ENCODE measurements around the gene JPT2. TPM values are rescaled to one million over a fixed set of nuclear protein-coding genes. Genes with fewer than 3 reads are reported as not detected.

JPT2 gene
- total RNA-seq, 1 donor from 2014 or later = 53.1 TPM

- H3K4me1 ChIP-seq = no peaks in the 10 kb centered on the region
- intact Hi-C loops (cut with DNase I) = no loop called here
- ATAC-seq = no peak
- peaks cover 85% of the 10 kb centered on the region for H3K36me3 ChIP-seq
- H3K27me3 ChIP-seq (ENCODE audit: low read depth) = no peaks in the 10 kb centered on the region
- no peak overlapping the region for H3K4me3 ChIP-seq
- no peaks in the 10 kb centered on the region for H3K9me3 ChIP-seq
- H3K27ac ChIP-seq = no peak overlapping the region
- no peak for DNase-seq
- no peak for TF ChIP-seq CTCF (IDR thresholded peaks at IDR 0.05)
These were observed 13.2 kb downstream of the JPT2 start for GRCh38 chr16:1691276-1691675.

DNA sequence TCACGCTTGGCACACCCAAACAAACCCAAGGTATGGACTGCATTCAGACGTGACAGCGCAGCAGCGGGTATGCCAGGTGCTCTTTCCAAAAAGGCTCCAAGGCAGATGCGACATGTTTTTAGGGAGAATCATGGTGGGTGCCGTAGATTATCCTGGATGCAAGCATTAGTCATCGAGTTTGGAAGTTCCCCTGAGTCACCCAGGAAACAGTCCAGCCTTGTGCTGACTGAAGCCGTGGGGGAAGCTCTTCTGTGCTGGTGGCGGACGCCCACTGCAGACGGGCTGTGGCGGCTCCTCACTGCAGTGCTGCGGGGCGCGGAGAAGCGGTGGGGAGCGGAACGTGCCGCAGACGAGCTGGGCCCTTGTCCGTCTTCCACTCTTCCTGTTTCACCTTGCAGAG, 13.9 kb downstream of the JPT2 start:
- DNase-seq = no peak

DNA sequence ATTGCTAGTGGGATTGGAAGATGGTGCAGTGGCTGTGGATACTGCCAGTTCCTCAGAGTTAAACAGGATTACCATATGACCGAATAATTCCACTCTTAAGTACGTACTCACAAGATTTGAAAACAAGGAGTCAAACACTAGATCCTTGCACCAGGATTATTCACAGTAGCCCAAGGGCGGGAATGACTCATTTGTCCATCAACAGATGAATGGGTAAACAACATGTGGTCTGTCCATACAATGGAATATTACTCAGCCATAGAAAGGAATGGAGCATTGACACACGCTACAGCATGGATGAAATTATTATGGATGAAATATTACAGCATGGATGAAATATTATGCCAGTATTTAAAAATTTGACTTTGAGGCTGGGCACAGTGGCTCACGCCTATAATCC, 18.8 kb downstream of the JPT2 start:
- H3K27ac ChIP-seq = no peak overlapping the region
- no peak for TF ChIP-seq CTCF (IDR thresholded peaks at IDR 0.05)
- intact Hi-C loops (cut with DNase I) = no loop called here
- peaks cover 94% of the 10 kb centered on the region for H3K36me3 ChIP-seq
- H3K4me3 ChIP-seq = no peak overlapping the region
- no peaks in the 10 kb centered on the region for H3K4me1 ChIP-seq
- ATAC-seq (no peak), DNase-seq (no peak)
- no peaks in the 10 kb centered on the region for H3K27me3 ChIP-seq (ENCODE audit: low read depth)
- no peaks in the 10 kb centered on the region for H3K9me3 ChIP-seq

More for the DNA sequence above, 13.9 kb downstream of the JPT2 start:
- Histone ChIP-seq H3K4me3 (no peak overlapping the region), H3K27ac (no peak overlapping the region), H3K9me3 (no peaks in the 10 kb centered on the region), H3K27me3 (ENCODE audit: low read depth) (no peaks in the 10 kb centered on the region), H3K4me1 (no peaks in the 10 kb centered on the region), H3K36me3 (peaks cover 83% of the 10 kb centered on the region)
- no peak for ATAC-seq
- no peak for TF ChIP-seq CTCF (IDR thresholded peaks at IDR 0.05)
- intact Hi-C loops (cut with DNase I) = no loop called here

DNA sequence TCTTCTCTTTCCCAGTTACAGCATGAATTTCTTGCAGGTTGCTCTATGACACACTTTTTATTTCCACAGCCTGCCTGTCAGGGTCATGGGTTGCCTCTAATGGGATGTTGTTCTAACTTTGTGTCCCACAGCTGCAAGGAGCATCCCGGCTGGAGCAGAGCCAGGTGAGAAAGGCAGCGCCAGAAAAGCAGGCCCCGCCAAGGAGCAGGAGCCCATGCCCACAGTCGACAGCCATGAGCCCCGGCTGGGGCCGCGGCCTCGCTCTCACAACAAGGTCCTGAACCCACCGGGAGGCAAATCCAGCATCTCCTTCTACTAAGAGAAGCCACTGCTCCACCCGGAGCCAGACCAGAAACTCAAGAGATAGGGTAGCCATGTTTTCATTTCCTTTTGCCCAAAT, 20.6 kb downstream of the JPT2 start:
- Histone ChIP-seq H3K4me1 (no peaks in the 10 kb centered on the region), H3K36me3 (peaks cover 85% of the 10 kb centered on the region), H3K4me3 (no peak overlapping the region), H3K27ac (no peak overlapping the region), H3K9me3 (no peaks in the 10 kb centered on the region), H3K27me3 (ENCODE audit: low read depth) (no peaks in the 10 kb centered on the region)
- no peak for TF ChIP-seq CTCF (IDR thresholded peaks at IDR 0.05)
- DNase-seq (no peak), ATAC-seq (no peak)
- intact Hi-C loops (cut with DNase I) = no loop called here

- no peaks in the 10 kb centered on the region for H3K27me3 ChIP-seq (ENCODE audit: low read depth)
- H3K4me1 ChIP-seq = peaks cover 6% of the 10 kb centered on the region
- H3K36me3 ChIP-seq = peaks cover 70% of the 10 kb centered on the region
- ATAC-seq (no peak), DNase-seq (no peak)
- H3K4me3 ChIP-seq = no peak overlapping the region
- H3K9me3 ChIP-seq = no peaks in the 10 kb centered on the region
- intact Hi-C loops (cut with DNase I) = no loop called here
- TF ChIP-seq CTCF (IDR thresholded peaks at IDR 0.05) = no peak
- H3K27ac ChIP-seq = no peak overlapping the region
These were observed 22.2 kb downstream of the JPT2 start for GRCh38 chr16:1700246-1700645.

Measured in lower lobe of right lung (tissue), 2 donors.